Peyer's patch (tissue), 4 donors: ENCODE data around the gene SPC24.

Source experiments
- CTCF ChIP-seq, 6 experiments: fragments of 450-650 bp in 4 of 6; fragments of 200-600 bp in 2 of 6; sonication (generic) in 1 of 6; IDR thresholded peaks; one replicate each; pipeline ENCODE4 v1.5.1; 2017 to 2019; ENCODE audit warnings: antibody characterized with exemption in 6 of 6, mild to moderate bottlenecking in 3 of 6, moderate library complexity in 1 of 6
- POLR2A ChIP-seq, 2 donors: fragments of 450-650 bp; IDR thresholded peaks; one replicate each; pipeline ENCODE4 v1.5.1; 2017; ENCODE audit warnings: antibody characterized with exemption in 2 of 2, mild to moderate bottlenecking in 2 of 2, moderate library complexity in 2 of 2

- no peak for TF ChIP-seq CTCF (IDR thresholded peaks at IDR 0.05)
- TF ChIP-seq POLR2A (IDR thresholded peaks at IDR 0.05) = no peak
Observed at GRCh38 chr19:11173516-11174155, 18.1 kb upstream of the SPC24 start.
